ENCODE measurements around the gene NUP50. TPM values are rescaled to one million over a fixed set of nuclear protein-coding genes. Genes with fewer than 3 reads are reported as not detected.

NUP50 gene
- total RNA-seq, 1 donor from 2014 or later, result 76.9 TPM

GRCh38 chr22:45163099-45163450, 650 bp upstream of the NUP50 start:
- intact Hi-C loops (cut with DNase I), result no loop called here
- H3K4me1 ChIP-seq, result peaks cover 69% of the 10 kb centered on the region

GRCh38 chr22:45164270-45165088, 754 bp downstream of the NUP50 start:
- H3K36me3 ChIP-seq, result no peaks in the 10 kb centered on the region
- H3K9me3 ChIP-seq, result no peaks in the 10 kb centered on the region
- intact Hi-C loops (cut with DNase I), result no loop called here
- H3K4me1 ChIP-seq, result peaks cover 55% of the 10 kb centered on the region
- H3K4me3 ChIP-seq, result peak overlapping the region; percentile 93 to 95
- H3K27me3 ChIP-seq, result no peaks in the 10 kb centered on the region
- peak overlapping the region; percentile 94 for H3K27ac ChIP-seq
- no peak for DNase-seq (ENCODE audit: extremely low spot score in 2 of 2)
- no peak for TF ChIP-seq POLR2AphosphoS5 (IDR thresholded peaks at IDR 0.05; ENCODE audit: insufficient read depth in 1 of 2, low read depth in 1 of 2)
- no peak for TF ChIP-seq CTCF (IDR thresholded peaks at IDR 0.05)
- TF ChIP-seq POLR2A (IDR thresholded peaks at IDR 0.05), result no peak

More at GRCh38 chr22:45163099-45163450, 650 bp upstream of the NUP50 start:
- no peaks in the 10 kb centered on the region for H3K9me3 ChIP-seq
- no peaks in the 10 kb centered on the region for H3K36me3 ChIP-seq
- peak overlapping the region; percentile 94 for H3K27ac ChIP-seq
- no peaks in the 10 kb centered on the region for H3K27me3 ChIP-seq
- DNase-seq (ENCODE audit: extremely low spot score in 2 of 2), result no peak
- TF ChIP-seq POLR2A (IDR thresholded peaks at IDR 0.05) (no peak), POLR2AphosphoS5 (IDR thresholded peaks at IDR 0.05; ENCODE audit: insufficient read depth in 1 of 2, low read depth in 1 of 2) (no peak), CTCF (IDR thresholded peaks at IDR 0.05) (no peak)
- peak overlapping the region; percentile 93 to 95 for H3K4me3 ChIP-seq

- intact Hi-C loops (cut with DNase I), result no loop called here
- no peak for TF ChIP-seq POLR2A (IDR thresholded peaks at IDR 0.05)
- no peak for TF ChIP-seq POLR2AphosphoS5 (IDR thresholded peaks at IDR 0.05; ENCODE audit: insufficient read depth in 1 of 2, low read depth in 1 of 2)
- TF ChIP-seq CTCF (IDR thresholded peaks at IDR 0.05), result no peak
- no peak overlapping the region for H3K27ac ChIP-seq
- H3K9me3 ChIP-seq, result no peaks in the 10 kb centered on the region
- no peak overlapping the region for H3K4me3 ChIP-seq
- DNase-seq (ENCODE audit: extremely low spot score in 2 of 2), result no peak
- H3K4me1 ChIP-seq, result peaks cover 33% of the 10 kb centered on the region
- no peaks in the 10 kb centered on the region for H3K27me3 ChIP-seq
- H3K36me3 ChIP-seq, result peaks cover 0 to 8% of the 10 kb centered on the region in 2 donors
Measured at GRCh38 chr22:45166932-45167331, 3.2 kb downstream of the NUP50 start.

GRCh38 chr22:45169591-45170466, 6.1 kb downstream of the NUP50 start:
- H3K36me3 ChIP-seq, result peaks cover 0 to 28% of the 10 kb centered on the region in 2 donors
- H3K27ac ChIP-seq, result no peak overlapping the region
- TF ChIP-seq CTCF (IDR thresholded peaks at IDR 0.05) (no peak), POLR2A (IDR thresholded peaks at IDR 0.05) (no peak), POLR2AphosphoS5 (IDR thresholded peaks at IDR 0.05; ENCODE audit: insufficient read depth in 1 of 2, low read depth in 1 of 2) (no peak)
- H3K9me3 ChIP-seq, result no peaks in the 10 kb centered on the region
- DNase-seq (ENCODE audit: extremely low spot score in 2 of 2), result no peak
- H3K4me1 ChIP-seq, result peaks cover 18% of the 10 kb centered on the region
- no peak overlapping the region for H3K4me3 ChIP-seq
- intact Hi-C loops (cut with DNase I), result no loop called here
- no peaks in the 10 kb centered on the region for H3K27me3 ChIP-seq

Data from vagina (tissue), 2 donors.